Breast epithelium (tissue), 4 donors: Measurements from ENCODE around the gene LRRC49. TPM values are rescaled to one million over a fixed set of nuclear protein-coding genes. Genes with fewer than 3 reads are reported as not detected.

Experiments used
- DNase-seq, 2 donors: peaks; one replicate each; pipeline ENCODE4 v3.0.0-alpha.2; 2019; ENCODE audit warnings: low spot score in 2 of 2
- H3K27ac ChIP-seq, 2 donors: fragments of 200-600 bp; sonication (generic) in 1 of 2; one replicate each; pipeline ENCODE4 v1.5.1; 2016 to 2019; ENCODE audit warnings: mild to moderate bottlenecking in 1 of 2
- H3K27me3 ChIP-seq, 2 donors: fragments of 200-600 bp; sonication (generic) in 1 of 2; one replicate each; pipeline versions ENCODE4 v1.5.1 to v1.6.0; 2017 to 2019; ENCODE audit warnings: control low read depth in 1 of 2, mild to moderate bottlenecking in 1 of 2
- H3K36me3 ChIP-seq: fragments of 200-600 bp; one replicate; pipeline ENCODE4 v1.5.1; 2019
- H3K4me1 ChIP-seq, 2 donors: fragments of 200-600 bp; sonication (generic); one replicate each; pipeline ENCODE4 v1.5.1; 2016 to 2019; ENCODE audit warnings: control low read depth in 1 of 2
- H3K4me3 ChIP-seq, 3 donors: fragments of 200-600 bp; sonication (generic); 1 replicate in 2 of 3; 2 replicates in 1 of 3; pipeline ENCODE4 v1.5.1; 2016 to 2019; ENCODE audit warnings: mild to moderate bottlenecking in 3 of 3, moderate library complexity in 2 of 3
- H3K9me3 ChIP-seq, 2 donors: fragments of 200-600 bp; sonication (generic) in 1 of 2; one replicate each; pipeline ENCODE4 v1.5.1; 2016 to 2019; ENCODE audit warnings: control low read depth in 1 of 2
- POLR2A ChIP-seq: fragments of 450-650 bp; IDR thresholded peaks from one replicate; pipeline ENCODE4 v1.6.1; 2016; ENCODE audit warnings: antibody characterized with exemption, mild to moderate bottlenecking, moderate library complexity
- POLR2AphosphoS5 ChIP-seq, 3 donors: sonication (generic); formaldehyde crosslinking; IDR thresholded peaks; one replicate each; pipeline ENCODE4 v1.6.1; 2017; ENCODE audit warnings: antibody characterized with exemption in 3 of 3
- intact Hi-C: fragments of 100-400 bp; cut with DNase I; formaldehyde crosslinking; loops from one replicate; pipeline ENCODE4 v1.15.1; 2023; ENCODE audit warnings: low total_unique reads
- total RNA-seq, 3 donors: library from RNA; depleted of rRNA; stranded (reverse); fragments of >200 nt; gene quantifications; one replicate each; pipeline ENCODE4 v1.1.0, GENCODE V29; 2016
- TF ChIP-seq, protein P1 (sequence below), 3 donors: fragments of 450-650 bp; IDR thresholded peaks; one replicate each; pipeline ENCODE4 v1.5.1; 2016 to 2017; ENCODE audit warnings: antibody characterized with exemption in 3 of 3, mild to moderate bottlenecking in 3 of 3, moderate library complexity in 3 of 3

Gene LRRC49
- total RNA-seq, 3 donors from 2014 or later: 6.7 to 13.3 (median 9.5) TPM

GRCh38 chr15:70956201-70956995, 63.8 kb downstream of the LRRC49 start:
- intact Hi-C loops: no loop called here
- Histone ChIP-seq H3K4me1 (no peaks in the 10 kb centered on the region), H3K27ac (no peak overlapping the region), H3K9me3 (peaks cover 0 to 3% of the 10 kb centered on the region in 2 donors), H3K36me3 (no peaks in the 10 kb centered on the region), H3K27me3 (no peaks in the 10 kb centered on the region), H3K4me3 (no peak overlapping the region)
- TF ChIP-seq POLR2AphosphoS5 (IDR thresholded peaks at IDR 0.05) (no peak), POLR2A (no peak)
- TF ChIP-seq, protein P1, sequence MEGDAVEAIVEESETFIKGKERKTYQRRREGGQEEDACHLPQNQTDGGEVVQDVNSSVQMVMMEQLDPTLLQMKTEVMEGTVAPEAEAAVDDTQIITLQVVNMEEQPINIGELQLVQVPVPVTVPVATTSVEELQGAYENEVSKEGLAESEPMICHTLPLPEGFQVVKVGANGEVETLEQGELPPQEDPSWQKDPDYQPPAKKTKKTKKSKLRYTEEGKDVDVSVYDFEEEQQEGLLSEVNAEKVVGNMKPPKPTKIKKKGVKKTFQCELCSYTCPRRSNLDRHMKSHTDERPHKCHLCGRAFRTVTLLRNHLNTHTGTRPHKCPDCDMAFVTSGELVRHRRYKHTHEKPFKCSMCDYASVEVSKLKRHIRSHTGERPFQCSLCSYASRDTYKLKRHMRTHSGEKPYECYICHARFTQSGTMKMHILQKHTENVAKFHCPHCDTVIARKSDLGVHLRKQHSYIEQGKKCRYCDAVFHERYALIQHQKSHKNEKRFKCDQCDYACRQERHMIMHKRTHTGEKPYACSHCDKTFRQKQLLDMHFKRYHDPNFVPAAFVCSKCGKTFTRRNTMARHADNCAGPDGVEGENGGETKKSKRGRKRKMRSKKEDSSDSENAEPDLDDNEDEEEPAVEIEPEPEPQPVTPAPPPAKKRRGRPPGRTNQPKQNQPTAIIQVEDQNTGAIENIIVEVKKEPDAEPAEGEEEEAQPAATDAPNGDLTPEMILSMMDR (IDR thresholded peaks at IDR 0.05): no peak
- no peak for DNase-seq

DNA sequence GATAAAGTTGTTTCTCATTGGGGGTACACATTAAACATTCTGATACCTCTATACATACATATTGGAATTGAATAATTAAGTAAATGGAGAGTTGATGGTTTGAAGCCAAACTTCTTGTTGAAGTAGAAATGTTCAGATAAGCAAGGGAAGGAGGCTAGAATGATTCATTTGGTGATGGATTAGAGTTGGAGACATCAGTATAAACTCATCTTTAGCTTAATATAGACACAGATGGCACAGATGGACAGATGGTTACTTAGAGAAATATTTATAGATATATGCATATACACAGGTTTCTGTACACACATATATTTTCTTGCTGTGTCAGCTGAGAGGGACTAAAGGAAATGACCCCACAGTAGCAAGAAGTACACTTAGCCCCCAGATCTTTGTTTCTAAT, 69.5 kb downstream of the LRRC49 start:
- Histone ChIP-seq H3K4me3 (no peak overlapping the region), H3K27ac (no peak overlapping the region), H3K9me3 (no peaks in the 10 kb centered on the region), H3K27me3 (no peaks in the 10 kb centered on the region), H3K36me3 (no peaks in the 10 kb centered on the region), H3K4me1 (no peaks in the 10 kb centered on the region)
- intact Hi-C loops: no loop called here
- TF ChIP-seq, protein P1 (IDR thresholded peaks at IDR 0.05): no peak
- TF ChIP-seq POLR2A: no peak
- no peak for TF ChIP-seq POLR2AphosphoS5 (IDR thresholded peaks at IDR 0.05)
- no peak for DNase-seq

- Histone ChIP-seq H3K4me1 (no peaks in the 10 kb centered on the region), H3K9me3 (no peaks in the 10 kb centered on the region), H3K27me3 (no peaks in the 10 kb centered on the region), H3K36me3 (no peaks in the 10 kb centered on the region), H3K4me3 (no peak overlapping the region), H3K27ac (no peak overlapping the region)
- DNase-seq: no peak
- intact Hi-C loops: no loop called here
- TF ChIP-seq POLR2AphosphoS5 (IDR thresholded peaks at IDR 0.05): no peak
- TF ChIP-seq, protein P1 (IDR thresholded peaks at IDR 0.05): no peak
Measured at GRCh38 chr15:70963199-70963598, 70.6 kb downstream of the LRRC49 start.

DNA sequence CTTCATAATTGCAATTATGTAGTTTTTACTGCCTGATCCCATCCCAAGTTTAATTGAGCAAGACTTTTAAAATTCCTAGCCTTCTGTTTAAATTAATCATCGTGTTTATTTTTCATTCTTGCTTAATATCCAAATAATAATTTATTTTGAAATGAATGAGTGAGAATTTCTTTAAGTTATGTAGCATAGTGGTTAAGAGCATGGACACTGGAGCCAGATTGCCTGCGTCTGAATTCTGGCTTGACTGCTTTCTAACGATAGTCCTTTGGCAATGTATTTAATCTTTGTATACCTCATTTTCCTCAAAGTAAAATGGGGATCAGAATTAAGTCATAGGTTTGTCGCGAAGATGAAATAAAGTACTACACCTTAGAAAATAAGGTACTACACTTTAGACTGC, 71.4 kb downstream of the LRRC49 start:
- no peak overlapping the region for H3K27ac ChIP-seq
- H3K4me1 ChIP-seq: no peaks in the 10 kb centered on the region
- H3K9me3 ChIP-seq: no peaks in the 10 kb centered on the region
- no peak for DNase-seq
- intact Hi-C loops: no loop called here
- TF ChIP-seq POLR2AphosphoS5 (IDR thresholded peaks at IDR 0.05): no peak
- TF ChIP-seq POLR2A: no peak
- TF ChIP-seq, protein P1 (IDR thresholded peaks at IDR 0.05): no peak
- H3K27me3 ChIP-seq: no peaks in the 10 kb centered on the region
- no peak overlapping the region for H3K4me3 ChIP-seq
- no peaks in the 10 kb centered on the region for H3K36me3 ChIP-seq

GRCh38 chr15:70964686-70965085, 72.1 kb downstream of the LRRC49 start:
- TF ChIP-seq, protein P1 (IDR thresholded peaks at IDR 0.05): no peak
- no peak for TF ChIP-seq POLR2A
- TF ChIP-seq POLR2AphosphoS5 (IDR thresholded peaks at IDR 0.05): no peak
- intact Hi-C loops: no loop called here
- Histone ChIP-seq H3K27ac (no peak overlapping the region), H3K36me3 (no peaks in the 10 kb centered on the region), H3K4me1 (no peaks in the 10 kb centered on the region), H3K9me3 (no peaks in the 10 kb centered on the region), H3K4me3 (no peak overlapping the region), H3K27me3 (no peaks in the 10 kb centered on the region)
- DNase-seq: no peak
